GM04503 (cell line): Measurements from ENCODE around the gene GAPVD1.
"Not testable (repeated sequence)": the region's sequence is repeated elsewhere in the genome, so short reads cannot be mapped to it uniquely, and the experiment has no call there.

ENCODE experiments used
- DNase-seq: peaks from one replicate; pipeline ENCODE4 v3.0.0-alpha.2; 2012; ENCODE audit warnings: low read depth

Gene GAPVD1

GRCh38 chr9:125246261-125246667 is 15.4 kb upstream of the GAPVD1 start:
- DNase-seq: no peak

GRCh38 chr9:125254231-125254630 is 7.4 kb upstream of the GAPVD1 start:
- DNase-seq: no peak

- DNase-seq: no peak
Measured at GRCh38 chr9:125255781-125256391, 5.7 kb upstream of the GAPVD1 start.

- DNase-seq: no peak
Measured at GRCh38 chr9:125258160-125258785, 3.4 kb upstream of the GAPVD1 start.

GRCh38 chr9:125258832-125259534 is 2.6 kb upstream of the GAPVD1 start:
- no peak for DNase-seq

- DNase-seq: no peak
Measured at GRCh38 chr9:125260561-125260960, 1.1 kb upstream of the GAPVD1 start.

- no peak for DNase-seq
Measured at GRCh38 chr9:125262294-125262991, 817 bp downstream of the GAPVD1 start.

- not testable (repeated sequence) for DNase-seq
Measured at GRCh38 chr9:125264068-125264467, 2.4 kb downstream of the GAPVD1 start.

GRCh38 chr9:125268394-125269013 is 6.9 kb downstream of the GAPVD1 start:
- DNase-seq: no peak

- no peak for DNase-seq
Measured at GRCh38 chr9:125269014-125269397, 7.4 kb downstream of the GAPVD1 start.

GRCh38 chr9:125271081-125271480 is 9.5 kb downstream of the GAPVD1 start:
- no peak for DNase-seq

- DNase-seq: no peak
Measured at GRCh38 chr9:125272697-125273096, 11.1 kb downstream of the GAPVD1 start.

GRCh38 chr9:125276771-125277170 is 15.1 kb downstream of the GAPVD1 start:
- no peak for DNase-seq

GRCh38 chr9:125277411-125277810 is 15.8 kb downstream of the GAPVD1 start:
- no peak for DNase-seq

- DNase-seq: no peak
Measured at GRCh38 chr9:125280945-125281344, 19.3 kb downstream of the GAPVD1 start.

- no peak for DNase-seq
Measured at GRCh38 chr9:125284855-125285254, 23.2 kb downstream of the GAPVD1 start.

- DNase-seq: not testable (repeated sequence)
Measured at GRCh38 chr9:125286935-125287433, 25.4 kb downstream of the GAPVD1 start.

GRCh38 chr9:125293134-125293533 is 31.5 kb downstream of the GAPVD1 start:
- DNase-seq: no peak

GRCh38 chr9:125295657-125296056 is 34.0 kb downstream of the GAPVD1 start:
- no peak for DNase-seq

GRCh38 chr9:125296843-125297372 is 35.3 kb downstream of the GAPVD1 start:
- no peak for DNase-seq

GRCh38 chr9:125297917-125298316 is 36.3 kb downstream of the GAPVD1 start:
- DNase-seq: no peak

- no peak for DNase-seq
Measured at GRCh38 chr9:125302241-125302640, 40.6 kb downstream of the GAPVD1 start.
